GM21576 (cell line): Measurements from ENCODE around the gene TMEM18.

ENCODE experiments used
- ATAC-seq: cut with Tn5 transposase; IDR thresholded peaks from one replicate; pipeline ENCODE4 v1.9.1; 2021; ENCODE audit warnings: mild to moderate bottlenecking, moderate library complexity; ENCODE audit not compliant: unreplicated experiment

Gene TMEM18

DNA sequence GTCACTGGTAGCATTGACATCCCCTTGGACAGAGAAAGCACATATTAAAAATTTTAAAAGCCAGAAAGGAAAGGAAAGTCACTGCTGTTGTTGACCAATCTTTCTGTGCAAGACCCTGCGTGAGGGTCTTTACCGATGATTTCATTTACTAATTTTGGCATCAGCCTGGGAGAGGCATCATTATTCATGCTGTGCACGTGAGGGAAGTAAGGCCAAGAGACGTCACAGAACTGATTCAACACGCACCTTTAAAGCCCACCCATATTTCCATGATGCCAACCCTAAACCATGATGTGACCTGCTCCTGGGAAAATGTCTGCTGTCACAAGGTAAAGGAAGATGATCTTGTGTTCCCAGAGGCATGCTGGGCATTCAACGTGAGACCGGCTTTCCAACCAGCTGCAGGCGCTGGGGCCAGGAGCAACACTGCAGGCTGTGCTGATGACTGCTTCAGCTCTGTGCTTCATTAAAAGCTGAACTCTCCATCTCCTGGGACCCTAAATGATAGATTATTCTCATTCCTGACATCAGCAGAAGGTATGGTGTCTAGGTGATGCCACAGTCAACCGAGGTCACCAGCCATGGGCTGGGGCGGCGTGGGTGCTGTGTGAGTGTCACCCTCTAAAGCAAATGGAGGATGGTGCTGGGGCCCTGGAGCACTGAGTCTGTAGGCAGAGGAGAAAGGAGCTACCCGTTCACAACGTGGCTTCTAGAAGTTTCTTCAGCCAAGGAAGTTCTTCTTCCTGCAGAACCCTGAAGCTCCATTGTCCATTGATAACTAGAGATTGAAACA, 53.9 kb downstream of the TMEM18 start:
- ATAC-seq, result no peak

DNA sequence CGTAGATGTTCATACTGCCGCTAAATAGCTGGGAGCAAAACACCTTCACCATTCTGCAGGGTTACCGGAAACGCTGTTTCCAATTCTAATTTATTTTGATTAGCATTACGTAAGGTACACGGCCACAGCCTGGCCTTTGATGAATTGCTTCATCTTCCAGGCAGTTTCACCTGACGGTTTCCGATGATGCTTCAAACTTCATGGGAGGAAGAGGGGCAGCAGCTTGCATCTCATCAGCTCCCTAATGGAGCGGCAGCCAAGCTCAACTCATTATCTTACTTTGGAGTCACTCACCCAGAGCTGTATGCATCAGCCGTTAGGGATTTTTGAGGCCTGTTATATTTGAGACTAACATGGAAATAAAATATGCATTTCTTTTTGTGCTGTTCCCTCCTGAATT, 54.8 kb downstream of the TMEM18 start:
- no peak for ATAC-seq

DNA sequence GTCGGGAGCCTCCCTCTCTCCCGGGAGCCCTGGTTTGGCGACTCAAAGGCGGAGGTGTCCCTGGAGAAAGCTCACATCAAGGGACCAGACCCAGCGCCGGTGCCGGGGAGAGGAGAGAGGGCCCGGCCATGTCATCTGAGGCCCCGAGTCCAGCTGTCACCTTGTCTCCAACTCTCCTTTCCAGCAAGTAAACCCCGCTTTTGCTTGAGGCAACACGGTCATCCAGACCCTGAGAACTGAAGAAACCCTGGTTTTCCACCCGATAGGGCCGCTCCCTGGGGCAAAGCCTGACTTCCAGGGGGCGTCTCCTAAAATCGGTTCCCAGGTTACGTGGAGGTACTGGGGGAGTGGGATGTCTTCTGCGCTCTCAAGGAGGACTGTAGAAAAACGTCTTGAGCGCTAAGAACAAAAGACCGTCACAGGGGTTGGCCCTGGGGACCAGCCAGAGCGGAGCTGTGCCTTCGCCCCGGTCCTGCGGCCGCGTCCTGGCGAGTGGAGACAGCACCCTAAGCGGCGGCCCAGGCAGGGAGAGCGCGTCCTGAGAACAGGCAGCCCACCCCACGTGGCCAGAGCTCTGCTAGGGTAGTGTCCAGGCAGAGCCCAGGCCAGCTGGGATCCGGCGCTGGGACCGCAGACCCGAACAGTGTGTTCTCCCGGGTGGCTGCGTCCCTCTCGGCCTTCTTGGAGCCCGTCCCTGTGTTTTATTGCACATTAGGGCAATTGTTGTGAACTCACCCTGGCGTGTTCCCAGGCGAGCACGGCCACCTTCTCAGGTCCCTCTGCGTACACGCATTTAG, 55.7 kb downstream of the TMEM18 start:
- ATAC-seq, result no peak

GRCh38 chr2:620471-621302, 56.5 kb downstream of the TMEM18 start:
- no peak for ATAC-seq

DNA sequence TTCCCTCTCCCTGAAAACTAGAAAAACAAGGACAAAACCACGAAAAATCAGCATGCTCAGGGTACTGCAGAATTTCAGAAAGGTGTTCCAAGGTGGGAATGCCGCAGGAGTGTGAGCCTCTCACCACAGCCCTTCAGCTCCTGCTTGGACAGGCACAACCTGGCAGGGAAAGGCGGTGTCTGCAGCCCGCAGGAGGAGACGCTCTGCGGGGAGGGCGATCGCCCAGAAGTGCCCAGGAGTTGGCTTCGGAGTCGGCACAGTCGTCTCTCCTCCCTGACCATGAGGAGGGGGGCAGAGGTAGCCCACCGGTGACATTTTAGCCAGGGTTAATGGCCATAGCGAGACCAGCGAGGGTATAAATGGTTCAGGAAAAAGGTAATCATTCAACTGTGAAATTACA, 57.2 kb downstream of the TMEM18 start:
- no peak for ATAC-seq

- ATAC-seq, result no peak
Observed at GRCh38 chr2:618422-618990, 58.7 kb downstream of the TMEM18 start.

DNA sequence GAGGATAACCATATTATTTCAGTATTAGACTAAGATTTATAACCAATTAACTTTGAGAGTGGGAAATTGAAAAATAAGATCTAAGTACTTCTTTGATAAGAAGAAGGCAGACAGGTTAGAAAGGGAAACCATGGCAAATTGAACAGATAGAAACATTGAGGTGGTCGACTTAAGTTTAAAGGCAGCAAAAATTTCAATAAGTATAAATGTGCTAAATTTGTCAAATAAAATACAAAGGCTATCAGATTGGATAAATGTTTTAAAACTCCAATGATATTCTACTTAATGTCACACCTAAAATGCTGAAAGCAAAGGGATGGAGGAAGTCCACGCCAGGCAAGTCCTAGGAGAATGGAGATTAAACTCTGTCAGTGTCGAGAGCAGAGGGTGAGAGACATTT, 59.2 kb downstream of the TMEM18 start:
- no peak for ATAC-seq
